Measurements from ENCODE around the gene TLE1. TPM values are rescaled to one million over a fixed set of nuclear protein-coding genes. Genes with fewer than 3 reads are reported as not detected.

The TLE1 gene
- total RNA-seq, 1 donor from 2014 or later, result 75.1 TPM

- intact Hi-C loops (cut with DNase I), result loop anchor here (1.0 kb wide), 1 partner anchor 11 kb away; no protein-coding TSS in a partner anchor
- no peak for DNase-seq (ENCODE audit: extremely low spot score in 2 of 2)
- H3K4me3 ChIP-seq, result no peak overlapping the region
- H3K27me3 ChIP-seq, result no peaks in the 10 kb centered on the region
- TF ChIP-seq POLR2A (IDR thresholded peaks at IDR 0.05) (no peak), CTCF (IDR thresholded peaks at IDR 0.05) (no peak), POLR2AphosphoS5 (IDR thresholded peaks at IDR 0.05; ENCODE audit: insufficient read depth in 1 of 2, low read depth in 1 of 2) (no peak)
- H3K4me1 ChIP-seq, result no peaks in the 10 kb centered on the region
- no peak overlapping the region for H3K27ac ChIP-seq
- H3K9me3 ChIP-seq, result no peaks in the 10 kb centered on the region
- H3K36me3 ChIP-seq, result peaks cover 0 to 19% of the 10 kb centered on the region in 2 donors
These were observed 55.1 kb downstream of the TLE1 start for GRCh38 chr9:81633952-81634854.

DNA sequence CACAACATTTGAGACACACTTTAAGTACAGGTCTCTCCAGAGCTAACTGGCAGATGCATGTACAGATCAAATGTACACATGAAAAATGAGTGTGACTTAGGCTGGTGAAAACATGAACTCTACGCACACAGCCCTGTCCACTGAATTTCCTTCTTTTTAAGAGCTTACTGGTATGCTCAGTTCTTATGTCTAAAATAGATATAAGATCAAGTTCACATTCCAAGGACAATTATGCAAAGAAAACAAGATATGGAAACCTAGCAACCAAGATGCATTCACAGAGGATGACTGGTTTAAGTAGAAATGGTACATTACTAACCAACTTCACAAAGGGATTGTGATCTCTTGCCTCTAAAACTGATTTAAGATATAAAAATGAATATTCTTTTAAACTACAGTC lies 56.7 kb downstream of the TLE1 start:
- no peak overlapping the region for H3K27ac ChIP-seq
- TF ChIP-seq POLR2AphosphoS5 (IDR thresholded peaks at IDR 0.05; ENCODE audit: insufficient read depth in 1 of 2, low read depth in 1 of 2), result no peak
- peaks cover 0 to 19% of the 10 kb centered on the region in 2 donors for H3K36me3 ChIP-seq
- no peak overlapping the region for H3K4me3 ChIP-seq
- no peaks in the 10 kb centered on the region for H3K27me3 ChIP-seq
- no peaks in the 10 kb centered on the region for H3K4me1 ChIP-seq
- DNase-seq (ENCODE audit: extremely low spot score in 2 of 2), result no peak
- H3K9me3 ChIP-seq, result no peaks in the 10 kb centered on the region
- intact Hi-C loops (cut with DNase I), result no loop called here

- Histone ChIP-seq H3K27me3 (no peaks in the 10 kb centered on the region), H3K36me3 (peaks cover 0 to 19% of the 10 kb centered on the region in 2 donors), H3K4me3 (no peak overlapping the region), H3K4me1 (no peaks in the 10 kb centered on the region), H3K9me3 (no peaks in the 10 kb centered on the region), H3K27ac (no peak overlapping the region)
- intact Hi-C loops (cut with DNase I), result no loop called here
- TF ChIP-seq POLR2A (IDR thresholded peaks at IDR 0.05) (no peak), CTCF (IDR thresholded peaks at IDR 0.05) (no peak), POLR2AphosphoS5 (IDR thresholded peaks at IDR 0.05; ENCODE audit: insufficient read depth in 1 of 2, low read depth in 1 of 2) (no peak)
- DNase-seq (ENCODE audit: extremely low spot score in 2 of 2), result no peak
These were observed 58.1 kb downstream of the TLE1 start for GRCh38 chr9:81631218-81631745.

GRCh38 chr9:81629440-81629839 lies 59.9 kb downstream of the TLE1 start:
- no peak overlapping the region for H3K4me3 ChIP-seq
- no peaks in the 10 kb centered on the region for H3K4me1 ChIP-seq
- intact Hi-C loops (cut with DNase I), result no loop called here
- no peak for TF ChIP-seq POLR2AphosphoS5 (IDR thresholded peaks at IDR 0.05; ENCODE audit: insufficient read depth in 1 of 2, low read depth in 1 of 2)
- no peak for TF ChIP-seq CTCF (IDR thresholded peaks at IDR 0.05)
- TF ChIP-seq POLR2A (IDR thresholded peaks at IDR 0.05), result no peak
- H3K27me3 ChIP-seq, result no peaks in the 10 kb centered on the region
- DNase-seq (ENCODE audit: extremely low spot score in 2 of 2), result no peak
- no peaks in the 10 kb centered on the region for H3K9me3 ChIP-seq
- no peak overlapping the region for H3K27ac ChIP-seq
- peaks cover 0 to 19% of the 10 kb centered on the region in 2 donors for H3K36me3 ChIP-seq

DNA sequence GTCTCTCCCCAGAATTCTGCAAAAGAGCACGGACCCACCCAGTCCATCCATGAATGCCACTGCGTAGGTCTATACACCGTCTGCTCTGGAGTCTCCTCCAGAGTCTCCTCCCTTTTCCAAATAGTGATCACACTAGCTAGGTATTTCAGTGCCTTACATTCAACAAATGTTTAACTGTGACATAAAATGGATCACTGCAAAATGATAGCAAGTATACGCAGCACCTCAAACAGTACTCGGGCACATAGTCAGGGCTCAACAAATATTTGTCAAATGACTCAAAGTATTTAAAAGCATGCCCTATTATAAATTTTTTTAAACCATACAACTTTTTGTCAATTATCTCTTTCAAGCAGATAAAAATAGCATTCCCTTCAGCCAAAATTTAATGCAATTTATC lies 60.5 kb downstream of the TLE1 start:
- TF ChIP-seq CTCF (IDR thresholded peaks at IDR 0.05), result no peak
- no peak for TF ChIP-seq POLR2AphosphoS5 (IDR thresholded peaks at IDR 0.05; ENCODE audit: insufficient read depth in 1 of 2, low read depth in 1 of 2)
- no peak for TF ChIP-seq POLR2A (IDR thresholded peaks at IDR 0.05)
- no peak for DNase-seq (ENCODE audit: extremely low spot score in 2 of 2)
- Histone ChIP-seq H3K27me3 (no peaks in the 10 kb centered on the region), H3K4me1 (no peaks in the 10 kb centered on the region), H3K27ac (no peak overlapping the region), H3K36me3 (peaks cover 0 to 19% of the 10 kb centered on the region in 2 donors), H3K9me3 (no peaks in the 10 kb centered on the region), H3K4me3 (no peak overlapping the region)
- intact Hi-C loops (cut with DNase I), result no loop called here
